ENCODE data around the gene ZCCHC4.

ZCCHC4 gene

DNA sequence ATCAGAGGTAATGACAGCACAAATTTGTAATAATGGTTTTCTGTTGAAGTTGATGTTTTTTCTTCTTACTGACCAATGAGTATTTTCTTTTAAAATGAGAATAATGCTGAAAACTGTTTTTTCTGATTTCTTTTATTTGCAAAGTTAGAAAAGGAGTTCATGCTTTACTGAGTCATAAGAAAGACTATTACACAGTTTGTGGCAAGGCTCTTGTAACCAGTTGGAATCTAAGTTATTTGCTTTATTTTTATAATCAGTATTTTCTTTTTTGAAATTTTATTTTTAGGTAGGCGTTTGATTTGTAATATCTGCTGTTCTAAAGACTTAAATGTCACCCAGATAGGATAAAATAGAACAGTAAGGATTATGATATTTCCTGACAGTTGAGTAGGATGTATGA is 89.9 kb downstream of the ZCCHC4 start:
- DNase-seq (ENCODE audit: extremely low read depth, low read depth), result no peak
- TF ChIP-seq CTCF (IDR thresholded peaks at IDR 0.05; ENCODE audit: low read depth, low read length), result no peak

- no peak for TF ChIP-seq CTCF (IDR thresholded peaks at IDR 0.05; ENCODE audit: low read depth, low read length)
- no peak for DNase-seq (ENCODE audit: extremely low read depth, low read depth)
These were observed 91.1 kb downstream of the ZCCHC4 start for GRCh38 chr4:25403699-25404098.

- no peak for TF ChIP-seq CTCF (IDR thresholded peaks at IDR 0.05; ENCODE audit: low read depth, low read length)
These were observed 92.9 kb downstream of the ZCCHC4 start for GRCh38 chr4:25405453-25405852.

DNA sequence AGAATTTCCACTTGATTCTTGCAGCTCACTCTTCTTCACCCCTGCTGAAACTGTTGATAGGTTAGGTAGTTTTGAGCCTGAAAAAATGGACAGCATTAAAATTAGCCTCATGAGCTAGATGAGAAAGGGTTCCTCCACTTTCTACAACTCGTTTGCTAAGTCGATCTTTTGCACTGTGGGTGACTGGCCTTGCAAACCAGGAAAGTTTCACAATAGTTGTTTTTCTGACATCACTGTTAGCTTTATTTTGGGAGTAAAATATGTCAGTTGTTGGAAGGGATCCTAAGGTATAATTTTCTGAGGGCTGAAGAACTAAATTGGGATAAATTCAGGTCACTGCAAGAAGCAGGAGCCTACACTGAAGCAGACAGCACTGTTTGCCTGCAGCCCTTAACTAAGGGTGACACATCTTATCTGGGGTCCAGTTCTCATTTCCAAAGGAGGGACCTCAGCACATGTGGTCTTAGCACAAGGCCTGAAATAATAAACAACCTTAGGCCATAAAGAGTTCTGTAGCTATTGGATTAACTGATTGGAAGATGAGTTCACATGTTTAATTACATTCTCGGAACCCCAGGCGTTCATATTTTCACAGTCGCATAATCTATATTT is 93.6 kb downstream of the ZCCHC4 start:
- DNase-seq (ENCODE audit: extremely low read depth, low read depth), result no peak
- TF ChIP-seq CTCF (IDR thresholded peaks at IDR 0.05; ENCODE audit: low read depth, low read length), result no peak

More at GRCh38 chr4:25405453-25405852, 92.9 kb downstream of the ZCCHC4 start:
- no peak for DNase-seq (ENCODE audit: extremely low read depth, low read depth)

DNA sequence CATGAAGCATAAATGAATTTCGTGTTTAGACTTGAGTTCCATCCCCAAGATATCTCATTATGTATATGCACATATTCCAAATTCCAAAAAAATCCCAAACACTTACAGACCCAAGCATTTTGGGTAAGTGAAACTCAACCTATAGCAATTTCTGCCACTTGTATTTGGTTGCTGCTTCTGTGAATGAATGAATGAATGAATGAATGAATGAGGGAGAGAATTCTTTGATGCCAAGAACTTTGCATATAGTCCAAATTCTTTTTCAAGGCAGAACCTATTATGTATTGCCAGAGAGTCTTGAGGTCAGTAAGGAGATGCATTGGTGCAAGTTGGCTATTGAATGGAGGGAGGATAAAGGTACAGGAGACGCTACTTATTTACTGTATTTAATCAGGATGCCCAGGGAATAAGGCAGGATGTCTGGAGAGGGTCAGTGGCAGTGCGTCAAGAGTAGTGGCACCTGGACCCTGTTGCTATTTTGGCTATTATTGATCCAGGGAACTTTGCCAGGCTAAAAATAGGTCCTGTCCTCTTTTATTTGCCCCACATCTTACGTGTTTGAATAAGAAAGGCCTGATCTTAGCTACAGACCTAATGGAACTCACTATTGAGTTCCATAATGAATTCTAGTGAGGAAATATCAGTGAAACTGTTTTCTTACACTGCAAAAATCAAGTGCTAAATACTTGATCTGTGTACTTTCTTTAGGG is 98.4 kb downstream of the ZCCHC4 start:
- no peak for DNase-seq (ENCODE audit: extremely low read depth, low read depth)
- no peak for TF ChIP-seq CTCF (IDR thresholded peaks at IDR 0.05; ENCODE audit: low read depth, low read length)

DNA sequence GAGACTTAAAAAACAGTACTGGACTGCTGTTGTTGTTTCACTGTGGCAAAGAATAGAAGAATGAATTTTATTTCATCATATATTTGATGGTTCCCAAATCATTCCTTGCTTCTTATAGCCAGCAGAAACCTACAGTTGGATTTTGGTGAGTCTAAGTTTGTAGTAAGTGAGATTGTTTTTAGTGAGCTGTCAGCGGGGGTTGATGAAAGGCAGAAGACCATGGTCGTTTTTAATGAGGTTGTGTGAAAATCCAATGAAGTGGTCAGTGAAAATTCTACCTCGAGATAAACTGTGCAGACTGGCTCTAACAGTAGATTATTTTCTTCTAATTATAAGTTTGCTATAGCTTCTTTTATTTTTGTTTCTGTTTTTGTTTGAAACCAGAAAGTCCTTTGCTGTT is 100.7 kb downstream of the ZCCHC4 start:
- no peak for TF ChIP-seq CTCF (IDR thresholded peaks at IDR 0.05; ENCODE audit: low read depth, low read length)
- no peak for DNase-seq (ENCODE audit: extremely low read depth, low read depth)

DNA sequence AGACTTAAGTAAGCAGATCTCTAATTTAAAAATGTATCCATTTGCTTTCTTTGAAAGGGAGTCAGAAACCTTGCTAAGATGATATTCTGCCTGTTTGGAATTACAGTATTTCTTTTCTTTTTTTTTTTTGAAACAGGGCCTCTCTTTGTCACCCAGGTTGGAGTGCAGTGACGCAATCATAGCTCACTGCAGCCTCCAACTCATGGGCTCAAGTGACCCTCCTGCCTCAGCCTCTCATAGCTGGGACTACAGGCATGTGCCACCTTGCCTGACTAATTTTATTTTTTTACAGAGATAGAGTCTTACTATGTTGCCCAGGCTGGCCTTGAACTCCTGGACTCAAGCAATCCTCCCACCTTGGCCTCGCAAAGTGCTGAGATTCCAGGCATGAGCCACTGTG is 104.4 kb downstream of the ZCCHC4 start:
- no peak for TF ChIP-seq CTCF (IDR thresholded peaks at IDR 0.05; ENCODE audit: low read depth, low read length)

More for the DNA sequence above, 104.4 kb downstream of the ZCCHC4 start:
- DNase-seq (ENCODE audit: extremely low read depth, low read depth), result no peak
